ENCODE measurements around the gene KRTAP10-10.

The KRTAP10-10 gene

DNA sequence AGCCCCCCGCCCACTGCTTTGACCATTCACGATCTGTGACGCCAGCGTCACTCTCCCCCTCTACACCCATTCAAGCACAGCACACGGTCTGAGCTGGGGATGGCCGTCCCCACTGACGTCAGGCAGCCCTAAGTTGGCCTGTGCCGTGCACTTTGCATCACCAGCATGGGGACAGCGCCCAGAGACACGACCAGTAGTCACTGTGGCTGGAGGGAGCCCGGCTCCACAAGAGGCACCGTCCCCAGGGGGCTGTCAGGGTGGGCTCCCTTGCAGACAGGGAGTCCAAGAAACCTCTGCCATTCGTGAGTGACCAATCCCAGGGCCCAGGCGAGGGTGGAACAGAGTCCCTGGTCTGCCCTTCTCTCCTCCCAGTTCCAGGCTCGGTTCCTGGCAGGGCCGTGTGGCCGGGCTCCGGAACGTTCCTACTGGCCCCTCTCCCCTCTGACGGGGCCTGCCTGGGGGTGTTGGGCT lies 23.0 kb upstream of the KRTAP10-10 start:
- no peak for DNase-seq
- H3K27me3 ChIP-seq (replicated peaks; ENCODE audit: control insufficient read depth, insufficient read depth, low read length, poor library complexity, severe bottlenecking) = no peaks in the 10 kb centered on the region
- H3K36me3 ChIP-seq (ENCODE audit: control insufficient read depth, insufficient read depth, low read length) = no peaks in the 10 kb centered on the region
- no peak overlapping the region for H3K4me3 ChIP-seq (ENCODE audit: insufficient read depth, low read depth, low read length, poor library complexity, severe bottlenecking)
- H3K4me1 ChIP-seq (ENCODE audit: control insufficient read depth, insufficient read depth, low read length, poor library complexity, severe bottlenecking) = peaks cover 15% of the 10 kb centered on the region
- H3K9me3 ChIP-seq (ENCODE audit: control insufficient read depth, low read length) = no peaks in the 10 kb centered on the region
- H3K27ac ChIP-seq (ENCODE audit: insufficient read depth, low read length, poor library complexity, severe bottlenecking) = no peak overlapping the region

DNA sequence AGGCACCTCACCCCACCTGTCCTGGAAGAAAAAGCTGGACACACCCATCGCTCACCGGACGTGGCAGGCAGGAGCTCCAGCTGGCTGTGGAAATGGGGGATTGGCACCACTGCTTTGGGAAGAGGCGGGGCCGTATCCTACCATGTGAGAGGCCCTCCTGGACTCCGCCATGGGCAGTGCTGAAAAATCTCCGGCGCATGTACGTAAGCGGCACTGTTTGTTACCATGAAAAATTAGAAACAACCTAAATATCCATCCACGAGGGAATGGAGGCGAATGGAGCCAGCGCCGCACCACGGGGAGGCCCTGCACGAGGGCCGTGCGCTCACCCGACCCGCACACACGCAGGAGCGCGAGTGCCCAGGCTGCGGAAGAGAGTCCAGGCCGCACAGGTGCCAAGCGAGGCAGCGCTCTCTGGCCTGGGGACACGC lies 22.2 kb upstream of the KRTAP10-10 start:
- Histone ChIP-seq H3K9me3 (ENCODE audit: control insufficient read depth, low read length) (no peaks in the 10 kb centered on the region), H3K36me3 (ENCODE audit: control insufficient read depth, insufficient read depth, low read length) (no peaks in the 10 kb centered on the region), H3K27ac (ENCODE audit: insufficient read depth, low read length, poor library complexity, severe bottlenecking) (no peak overlapping the region), H3K4me3 (ENCODE audit: insufficient read depth, low read depth, low read length, poor library complexity, severe bottlenecking) (no peak overlapping the region), H3K4me1 (ENCODE audit: control insufficient read depth, insufficient read depth, low read length, poor library complexity, severe bottlenecking) (peaks cover 23% of the 10 kb centered on the region), H3K27me3 (replicated peaks; ENCODE audit: control insufficient read depth, insufficient read depth, low read length, poor library complexity, severe bottlenecking) (no peaks in the 10 kb centered on the region)
- DNase-seq = no peak

DNA sequence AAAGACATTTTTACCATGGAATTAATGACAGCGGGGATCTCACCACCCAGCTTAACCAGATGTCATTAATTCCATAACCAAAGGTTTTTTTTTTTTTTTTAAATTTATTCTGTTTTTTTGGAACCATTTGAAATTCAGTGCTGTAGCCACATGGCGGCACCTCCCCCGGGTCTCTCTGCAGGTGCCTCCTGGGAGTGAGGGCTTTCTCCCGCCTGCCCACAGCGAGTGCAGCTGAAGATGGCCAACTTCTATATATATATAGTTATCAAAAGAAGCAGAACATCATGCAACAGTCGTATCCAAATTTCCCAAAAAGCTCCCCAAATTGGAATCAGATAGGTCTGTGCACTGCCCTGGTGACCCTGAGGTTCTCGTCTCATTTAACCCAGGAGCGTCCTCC lies 21.7 kb upstream of the KRTAP10-10 start:
- DNase-seq = no peak
- H3K36me3 ChIP-seq (ENCODE audit: control insufficient read depth, insufficient read depth, low read length) = no peaks in the 10 kb centered on the region
- H3K9me3 ChIP-seq (ENCODE audit: control insufficient read depth, low read length) = no peaks in the 10 kb centered on the region
- H3K4me3 ChIP-seq (ENCODE audit: insufficient read depth, low read depth, low read length, poor library complexity, severe bottlenecking) = no peak overlapping the region
- H3K27me3 ChIP-seq (replicated peaks; ENCODE audit: control insufficient read depth, insufficient read depth, low read length, poor library complexity, severe bottlenecking) = no peaks in the 10 kb centered on the region
- H3K27ac ChIP-seq (ENCODE audit: insufficient read depth, low read length, poor library complexity, severe bottlenecking) = no peak overlapping the region
- H3K4me1 ChIP-seq (ENCODE audit: control insufficient read depth, insufficient read depth, low read length, poor library complexity, severe bottlenecking) = peaks cover 25% of the 10 kb centered on the region

DNA sequence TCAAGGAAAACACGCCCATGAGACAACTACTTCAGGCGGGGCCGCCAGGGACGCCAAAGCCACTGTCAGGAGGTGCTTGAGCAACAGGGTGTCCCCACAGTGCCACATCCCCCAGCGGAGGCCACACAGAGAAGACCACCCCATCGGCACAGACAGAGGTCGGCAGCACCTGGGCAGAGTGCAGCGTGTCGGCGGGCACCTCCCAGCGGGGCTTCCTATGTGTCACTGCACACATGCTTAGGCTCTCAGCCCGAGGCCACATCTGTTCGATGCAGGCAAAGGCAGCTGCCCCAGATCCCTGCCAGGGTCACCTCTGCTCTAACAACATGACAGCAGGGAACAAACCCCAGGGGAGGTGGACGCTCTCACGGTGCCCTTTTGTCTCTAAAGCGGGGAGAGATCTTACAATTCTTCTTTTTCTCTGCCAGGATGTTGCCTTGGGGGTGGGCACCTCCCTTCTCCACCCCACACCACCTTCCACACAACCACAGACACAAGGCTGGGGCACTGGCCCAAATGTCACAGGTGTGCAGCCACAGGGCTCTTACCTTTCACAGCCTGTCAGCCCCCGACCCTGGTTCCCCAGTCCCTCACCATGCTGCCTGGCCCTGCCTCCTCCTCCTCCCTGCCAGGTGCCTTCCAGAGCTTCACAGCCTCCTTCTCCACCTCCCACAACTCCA lies 21.1 kb upstream of the KRTAP10-10 start:
- DNase-seq = no peak
- H3K4me3 ChIP-seq (ENCODE audit: insufficient read depth, low read depth, low read length, poor library complexity, severe bottlenecking) = no peak overlapping the region
- H3K36me3 ChIP-seq (ENCODE audit: control insufficient read depth, insufficient read depth, low read length) = no peaks in the 10 kb centered on the region
- H3K27ac ChIP-seq (ENCODE audit: insufficient read depth, low read length, poor library complexity, severe bottlenecking) = no peak overlapping the region
- no peaks in the 10 kb centered on the region for H3K9me3 ChIP-seq (ENCODE audit: control insufficient read depth, low read length)
- H3K4me1 ChIP-seq (ENCODE audit: control insufficient read depth, insufficient read depth, low read length, poor library complexity, severe bottlenecking) = peaks cover 25% of the 10 kb centered on the region
- no peaks in the 10 kb centered on the region for H3K27me3 ChIP-seq (replicated peaks; ENCODE audit: control insufficient read depth, insufficient read depth, low read length, poor library complexity, severe bottlenecking)

DNA sequence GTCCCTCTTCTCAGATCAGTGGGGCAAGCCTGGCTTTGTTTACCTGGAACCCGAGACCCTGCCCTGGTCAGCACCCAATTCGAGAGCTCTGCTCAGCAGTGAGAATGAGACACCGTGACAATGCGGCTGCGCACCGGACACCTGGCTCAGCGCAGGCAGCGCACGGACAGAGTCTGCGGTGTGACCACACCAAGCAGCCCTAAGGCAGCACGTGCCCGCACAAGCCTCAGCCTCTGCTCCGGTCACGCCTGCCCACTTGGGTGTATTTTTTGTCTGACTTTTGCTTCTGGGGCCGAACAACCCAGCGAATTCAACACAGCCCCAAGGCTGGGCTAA lies 20.6 kb upstream of the KRTAP10-10 start:
- no peaks in the 10 kb centered on the region for H3K9me3 ChIP-seq (ENCODE audit: control insufficient read depth, low read length)
- no peaks in the 10 kb centered on the region for H3K36me3 ChIP-seq (ENCODE audit: control insufficient read depth, insufficient read depth, low read length)
- no peak overlapping the region for H3K4me3 ChIP-seq (ENCODE audit: insufficient read depth, low read depth, low read length, poor library complexity, severe bottlenecking)

DNA sequence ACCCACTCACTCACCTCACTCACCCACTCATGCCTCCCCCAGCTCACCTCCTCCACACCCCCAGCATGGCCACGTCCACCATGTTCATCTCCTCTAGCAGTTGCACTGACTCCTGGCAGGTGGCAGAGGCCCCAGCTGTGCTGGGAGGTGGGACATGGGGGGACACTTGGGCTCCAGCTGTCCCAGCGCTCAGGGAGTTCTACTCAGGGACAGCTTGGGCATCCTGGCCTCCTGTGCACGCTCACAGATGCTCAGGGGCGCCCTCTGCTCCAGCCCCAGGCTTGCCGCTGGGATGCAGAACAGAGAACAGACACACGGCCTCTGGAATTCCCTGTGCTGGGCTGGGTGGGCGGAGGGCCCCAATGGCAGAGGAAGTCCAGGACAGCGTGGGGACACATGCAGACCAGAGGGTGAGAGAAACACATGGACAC lies 20.1 kb upstream of the KRTAP10-10 start:
- peaks cover 25% of the 10 kb centered on the region for H3K4me1 ChIP-seq (ENCODE audit: control insufficient read depth, insufficient read depth, low read length, poor library complexity, severe bottlenecking)
- no peak overlapping the region for H3K27ac ChIP-seq (ENCODE audit: insufficient read depth, low read length, poor library complexity, severe bottlenecking)
- H3K4me3 ChIP-seq (ENCODE audit: insufficient read depth, low read depth, low read length, poor library complexity, severe bottlenecking) = no peak overlapping the region
- no peak for DNase-seq
- no peaks in the 10 kb centered on the region for H3K9me3 ChIP-seq (ENCODE audit: control insufficient read depth, low read length)
- no peaks in the 10 kb centered on the region for H3K36me3 ChIP-seq (ENCODE audit: control insufficient read depth, insufficient read depth, low read length)
- H3K27me3 ChIP-seq (replicated peaks; ENCODE audit: control insufficient read depth, insufficient read depth, low read length, poor library complexity, severe bottlenecking) = no peaks in the 10 kb centered on the region

More for the DNA sequence above, 20.6 kb upstream of the KRTAP10-10 start:
- H3K4me1 ChIP-seq (ENCODE audit: control insufficient read depth, insufficient read depth, low read length, poor library complexity, severe bottlenecking) = peaks cover 25% of the 10 kb centered on the region
- no peak for DNase-seq
- no peaks in the 10 kb centered on the region for H3K27me3 ChIP-seq (replicated peaks; ENCODE audit: control insufficient read depth, insufficient read depth, low read length, poor library complexity, severe bottlenecking)
- H3K27ac ChIP-seq (ENCODE audit: insufficient read depth, low read length, poor library complexity, severe bottlenecking) = no peak overlapping the region

DNA sequence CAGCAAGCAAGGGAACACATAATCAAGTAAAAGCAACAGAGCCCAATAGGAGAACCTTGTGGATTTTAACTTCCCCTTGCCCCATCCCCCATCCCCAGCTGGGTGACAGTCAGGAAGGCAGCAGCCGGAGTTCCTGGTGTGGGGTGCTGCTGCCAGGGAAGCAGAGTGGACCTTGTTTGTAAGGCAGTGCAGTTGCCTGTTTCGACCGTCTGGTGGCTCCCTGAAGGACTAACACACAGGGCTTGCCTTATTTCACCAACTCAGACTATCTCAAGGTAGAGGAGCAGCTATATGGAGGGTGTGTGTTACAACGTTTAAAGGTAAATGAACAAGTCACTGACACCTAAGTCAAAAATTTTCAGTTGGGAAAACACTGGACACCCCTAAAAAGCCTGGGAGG lies 18.7 kb upstream of the KRTAP10-10 start:
- no peaks in the 10 kb centered on the region for H3K27me3 ChIP-seq (replicated peaks; ENCODE audit: control insufficient read depth, insufficient read depth, low read length, poor library complexity, severe bottlenecking)
- H3K4me1 ChIP-seq (ENCODE audit: control insufficient read depth, insufficient read depth, low read length, poor library complexity, severe bottlenecking) = peaks cover 25% of the 10 kb centered on the region
- H3K27ac ChIP-seq (ENCODE audit: insufficient read depth, low read length, poor library complexity, severe bottlenecking) = peak overlapping the region; percentile 44
- DNase-seq = no peak
- H3K9me3 ChIP-seq (ENCODE audit: control insufficient read depth, low read length) = no peaks in the 10 kb centered on the region
- H3K4me3 ChIP-seq (ENCODE audit: insufficient read depth, low read depth, low read length, poor library complexity, severe bottlenecking) = peak overlapping the region; percentile 6
- H3K36me3 ChIP-seq (ENCODE audit: control insufficient read depth, insufficient read depth, low read length) = no peaks in the 10 kb centered on the region

DNA sequence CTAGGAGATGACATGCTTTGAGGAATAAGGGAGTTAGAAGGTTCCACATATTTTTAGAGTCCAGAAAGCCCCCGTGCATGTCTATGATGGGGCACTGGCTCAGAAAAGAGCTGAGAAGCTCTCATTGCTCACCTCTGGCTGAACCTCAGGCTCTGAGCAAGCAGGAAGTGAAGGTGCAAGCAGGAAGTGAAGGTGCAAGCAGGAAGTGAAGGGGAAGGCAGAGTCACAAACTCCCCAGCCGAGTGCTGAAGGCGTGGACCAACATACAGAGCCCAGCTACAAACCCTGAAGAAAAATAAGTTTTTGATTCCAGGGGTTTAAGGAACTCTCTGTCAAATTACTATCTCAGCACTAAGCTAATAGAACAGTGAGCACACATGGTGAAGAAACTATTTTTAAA lies 18.2 kb upstream of the KRTAP10-10 start:
- H3K27me3 ChIP-seq (replicated peaks; ENCODE audit: control insufficient read depth, insufficient read depth, low read length, poor library complexity, severe bottlenecking) = no peaks in the 10 kb centered on the region
- no peaks in the 10 kb centered on the region for H3K36me3 ChIP-seq (ENCODE audit: control insufficient read depth, insufficient read depth, low read length)
- peaks cover under 1% of the 10 kb centered on the region for H3K9me3 ChIP-seq (ENCODE audit: control insufficient read depth, low read length)
- no peak overlapping the region for H3K4me3 ChIP-seq (ENCODE audit: insufficient read depth, low read depth, low read length, poor library complexity, severe bottlenecking)
- H3K4me1 ChIP-seq (ENCODE audit: control insufficient read depth, insufficient read depth, low read length, poor library complexity, severe bottlenecking) = peaks cover 25% of the 10 kb centered on the region
- peak; percentile 36 to 51 (median 45) for DNase-seq
- peak overlapping the region; percentile 44 for H3K27ac ChIP-seq (ENCODE audit: insufficient read depth, low read length, poor library complexity, severe bottlenecking)

DNA sequence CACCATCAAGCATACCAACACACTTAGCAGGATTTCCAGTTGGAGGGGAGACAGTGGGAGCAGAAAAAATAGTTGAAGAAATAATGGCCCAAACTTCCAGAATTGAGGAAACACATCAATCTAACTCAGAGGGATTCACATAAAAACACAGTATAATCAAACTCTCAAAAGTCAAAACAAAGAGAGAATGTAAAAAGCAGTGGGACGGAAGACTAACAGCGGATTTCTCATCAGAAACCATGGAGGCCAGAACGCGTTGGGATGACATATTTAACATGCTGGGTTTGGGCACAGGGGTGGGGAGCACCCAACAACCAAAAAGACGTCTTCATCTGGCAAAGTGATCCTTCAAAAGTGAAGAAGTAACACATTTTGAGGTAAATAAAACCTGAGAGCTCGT lies 17.3 kb upstream of the KRTAP10-10 start:
- no peaks in the 10 kb centered on the region for H3K27me3 ChIP-seq (replicated peaks; ENCODE audit: control insufficient read depth, insufficient read depth, low read length, poor library complexity, severe bottlenecking)
- no peak overlapping the region for H3K4me3 ChIP-seq (ENCODE audit: insufficient read depth, low read depth, low read length, poor library complexity, severe bottlenecking)
- H3K9me3 ChIP-seq (ENCODE audit: control insufficient read depth, low read length) = peaks cover 7% of the 10 kb centered on the region
- no peak overlapping the region for H3K27ac ChIP-seq (ENCODE audit: insufficient read depth, low read length, poor library complexity, severe bottlenecking)
- H3K36me3 ChIP-seq (ENCODE audit: control insufficient read depth, insufficient read depth, low read length) = no peaks in the 10 kb centered on the region
- DNase-seq = no peak
- peaks cover 25% of the 10 kb centered on the region for H3K4me1 ChIP-seq (ENCODE audit: control insufficient read depth, insufficient read depth, low read length, poor library complexity, severe bottlenecking)

DNA sequence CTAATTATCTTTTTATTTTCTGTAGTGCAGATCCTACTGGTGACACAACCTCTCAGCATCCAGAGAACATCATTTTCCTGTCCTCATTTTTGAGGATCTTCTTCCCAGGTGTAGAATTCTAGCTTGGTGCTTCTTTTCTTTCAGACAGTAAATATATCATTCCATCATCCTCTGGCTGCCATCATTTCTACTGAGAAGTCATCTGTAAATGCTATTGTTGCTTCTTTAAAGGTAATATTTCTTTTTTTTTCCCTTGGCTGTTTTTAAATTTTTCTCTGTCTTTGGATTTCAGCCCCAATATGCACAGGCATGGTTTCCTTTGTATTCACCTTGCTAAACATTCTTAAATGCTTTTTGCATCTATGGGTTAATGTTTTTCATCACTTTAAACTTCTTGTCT lies 13.6 kb upstream of the KRTAP10-10 start:
- no peaks in the 10 kb centered on the region for H3K27me3 ChIP-seq (replicated peaks; ENCODE audit: control insufficient read depth, insufficient read depth, low read length, poor library complexity, severe bottlenecking)
- peaks cover 14% of the 10 kb centered on the region for H3K4me1 ChIP-seq (ENCODE audit: control insufficient read depth, insufficient read depth, low read length, poor library complexity, severe bottlenecking)
- H3K36me3 ChIP-seq (ENCODE audit: control insufficient read depth, insufficient read depth, low read length) = no peaks in the 10 kb centered on the region
- H3K4me3 ChIP-seq (ENCODE audit: insufficient read depth, low read depth, low read length, poor library complexity, severe bottlenecking) = no peak overlapping the region
- DNase-seq = no peak
- H3K9me3 ChIP-seq (ENCODE audit: control insufficient read depth, low read length) = peaks cover 7% of the 10 kb centered on the region
- H3K27ac ChIP-seq (ENCODE audit: insufficient read depth, low read length, poor library complexity, severe bottlenecking) = no peak overlapping the region
